Right cardiac atrium (tissue), 5 donors: Measurements from ENCODE around the gene SHROOM3. TPM values are rescaled to one million over a fixed set of nuclear protein-coding genes. Genes with fewer than 3 reads are reported as not detected.

ENCODE experiments used
- ATAC-seq, 2 donors: fragments of 200-7000 bp; cut with Tn5 transposase; one replicate each; pipeline versions ENCODE4 v1.8.0 to v1.9.1; 2020; ENCODE audit warnings: moderate library complexity in 2 of 2, mild to moderate bottlenecking in 1 of 2
- DNase-seq, 3 donors: peaks; one replicate each; pipeline ENCODE4 v3.0.0-alpha.2; 2020
- H3K27ac ChIP-seq: one replicate; pipeline ENCODE4 v1.5.1; 2013; ENCODE audit warnings: mild to moderate bottlenecking, low read length, control low read depth, moderate library complexity
- H3K27me3 ChIP-seq: one replicate; pipeline ENCODE4 v1.6.1; 2013; ENCODE audit not compliant: control insufficient read depth, insufficient read depth
- H3K4me1 ChIP-seq: one replicate; pipeline ENCODE4 v1.6.1; 2013; ENCODE audit warnings: low read length; ENCODE audit not compliant: control insufficient read depth, insufficient read depth
- H3K4me3 ChIP-seq: one replicate; pipeline ENCODE4 v1.5.1; 2013; ENCODE audit warnings: low read length, control low read depth
- H3K9me3 ChIP-seq: one replicate; pipeline ENCODE4 v1.6.1; 2013; ENCODE audit warnings: low read length; ENCODE audit not compliant: control insufficient read depth
- WGBS: extraction: QIAGEN DNeasy Blood & Tissue Kit; methylation state at CpG from one replicate; pipeline ENCODE4 v1.1.7; 2013; 5-methylcytosine and 5-hydroxymethylcytosine counted together
- intact Hi-C, 4 donors: fragments of 100-400 bp; cut with DNase I; formaldehyde crosslinking; loops; one replicate each; pipeline versions ENCODE4 v1.11.0 to v1.14.0; 2022 to 2023
- polyA plus RNA-seq: library from polyadenylated mRNA; stranded (reverse); fragments of 200-250 nt; gene quantifications from one replicate; pipeline ENCODE4 v1.2.3, GENCODE V29; 2013
- total RNA-seq, 4 donors: library from RNA; stranded (reverse); fragmentation: NEBNext Ultra II Directional; extraction: Animal tissue kit (Norgen Biotek cat#: 25700); gene quantifications; one replicate each; pipeline ENCODE4 v1.2.1, GENCODE V29; 2021
- donor health status: healthy with polysubstance abuse.
- donor health status: DM: no; HTN: yes; CAD: no.
- donor health status: DM: no; HTN: no; CAD: no.
- donor health status: DM: no; HTN: yes; CAD: no; lungs with severe emphysema.
- donor health status: DM: yes; HTN: yes; CAD: no.

SHROOM3 gene
- total and polyA plus RNA-seq, 5 donors = 4.6 to 11.8 (median 10.9) TPM

DNA sequence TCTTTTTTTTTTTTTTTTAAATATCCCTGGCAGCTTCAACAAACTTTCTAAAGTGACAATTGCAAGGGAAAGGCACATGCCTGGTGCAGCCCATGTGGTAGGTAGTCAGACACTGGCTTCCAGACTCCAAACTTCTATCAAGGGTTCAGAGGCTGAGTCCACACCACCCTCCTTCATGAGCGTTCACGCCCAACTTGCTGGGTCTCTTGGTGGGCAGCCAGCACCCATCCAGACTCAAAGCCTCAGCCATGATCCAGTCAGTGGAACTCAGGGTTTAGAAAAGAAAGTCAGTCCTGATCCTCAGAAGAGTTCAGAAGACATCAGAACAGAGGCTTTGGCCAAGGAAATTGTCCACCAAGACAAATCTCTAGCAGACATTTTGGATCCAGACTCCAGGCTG is 321.4 kb downstream of the SHROOM3 start:
- no peaks in the 10 kb centered on the region for H3K27me3 ChIP-seq
- intact Hi-C loops = loop anchor here (5.0 to 10.0 kb wide), 4 partner anchors 62 to 322 kb away; partner anchors contain the start of gene SHROOM3 (in 1 of the 4)
- ATAC-seq = no peak
- H3K27ac ChIP-seq = no peak overlapping the region
- H3K9me3 ChIP-seq = no peaks in the 10 kb centered on the region
- WGBS = 51% methylated on average over 2 of the region's 2 CpGs
- peak in 2 of 3 donors; percentile 50 to 59 for DNase-seq
- H3K4me1 ChIP-seq = no peaks in the 10 kb centered on the region
- H3K4me3 ChIP-seq = no peak overlapping the region

DNA sequence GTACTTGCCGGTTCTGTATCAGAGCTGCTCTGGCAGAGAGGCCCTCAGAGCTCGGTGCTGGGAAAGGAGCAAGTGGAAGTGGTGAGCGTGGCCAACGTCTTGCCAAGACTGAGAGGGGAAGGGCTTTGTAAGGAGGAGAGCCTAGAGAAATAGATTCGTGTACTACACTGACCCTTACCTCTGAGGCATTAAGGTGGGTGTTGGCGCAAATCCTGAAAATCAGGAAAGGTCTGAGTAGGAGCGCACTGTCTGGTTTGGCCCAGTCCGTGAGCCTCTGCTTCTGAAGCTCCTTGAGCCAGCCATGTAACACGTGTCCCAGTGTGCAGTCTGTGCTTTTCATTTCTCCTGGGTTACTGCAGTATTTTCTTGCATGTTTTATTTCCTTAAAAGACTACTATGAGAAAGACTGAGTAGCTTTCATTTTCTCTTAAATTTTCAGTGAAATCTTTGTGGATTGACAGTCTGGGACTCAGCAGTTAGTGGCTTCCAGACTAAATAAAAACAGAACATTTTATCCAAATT is 322.4 kb downstream of the SHROOM3 start:
- Histone ChIP-seq H3K4me3 (no peak overlapping the region), H3K9me3 (no peaks in the 10 kb centered on the region), H3K27me3 (no peaks in the 10 kb centered on the region), H3K27ac (no peak overlapping the region), H3K4me1 (no peaks in the 10 kb centered on the region)
- intact Hi-C loops = loop anchor here (5.0 to 10.0 kb wide), 4 partner anchors 63 to 323 kb away; partner anchors contain the start of gene SHROOM3 (in 1 of the 4)
- 77% methylated on average over 9 of the region's 9 CpGs for WGBS
- peak in 1 of 2 donors; percentile 18 for ATAC-seq
- no peak for DNase-seq

DNA sequence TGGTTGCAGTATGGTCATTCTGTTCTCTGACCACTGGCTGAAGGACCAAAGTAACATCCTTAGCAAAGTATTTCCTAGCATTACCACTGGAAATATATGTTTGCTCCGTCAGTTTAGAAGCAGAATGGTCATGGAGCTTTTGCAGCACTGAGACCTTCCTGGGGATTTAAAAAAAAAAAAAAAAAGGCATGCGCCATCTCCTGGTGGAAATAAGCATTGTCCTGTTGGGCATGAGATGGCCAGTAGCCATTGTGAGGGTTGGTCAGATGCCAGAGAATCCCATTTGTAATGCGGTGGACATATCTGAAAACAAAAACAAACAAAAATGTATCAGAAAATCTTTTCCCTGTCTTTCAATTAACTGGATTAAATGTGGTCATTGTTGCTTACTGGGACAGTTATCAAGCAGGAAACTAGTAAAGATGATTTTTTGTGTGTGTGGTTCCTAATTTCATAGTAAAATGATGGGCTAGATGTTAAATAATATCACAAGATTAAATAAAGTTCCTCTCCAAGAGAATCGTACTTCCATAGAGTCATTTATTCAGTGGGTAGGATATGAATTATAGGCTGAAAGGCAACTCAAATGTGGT is 323.4 kb downstream of the SHROOM3 start:
- Histone ChIP-seq H3K27ac (no peak overlapping the region), H3K27me3 (no peaks in the 10 kb centered on the region), H3K4me3 (no peak overlapping the region), H3K9me3 (no peaks in the 10 kb centered on the region), H3K4me1 (no peaks in the 10 kb centered on the region)
- 21% methylated on average over 4 of the region's 4 CpGs for WGBS
- ATAC-seq = peak; percentile 50 to 63
- intact Hi-C loops = loop anchor here (5.0 to 10.0 kb wide), 4 partner anchors 64 to 324 kb away; partner anchors contain the start of gene SHROOM3 (in 1 of the 4)
- peak in 1 of 3 donors; percentile 30 for DNase-seq

DNA sequence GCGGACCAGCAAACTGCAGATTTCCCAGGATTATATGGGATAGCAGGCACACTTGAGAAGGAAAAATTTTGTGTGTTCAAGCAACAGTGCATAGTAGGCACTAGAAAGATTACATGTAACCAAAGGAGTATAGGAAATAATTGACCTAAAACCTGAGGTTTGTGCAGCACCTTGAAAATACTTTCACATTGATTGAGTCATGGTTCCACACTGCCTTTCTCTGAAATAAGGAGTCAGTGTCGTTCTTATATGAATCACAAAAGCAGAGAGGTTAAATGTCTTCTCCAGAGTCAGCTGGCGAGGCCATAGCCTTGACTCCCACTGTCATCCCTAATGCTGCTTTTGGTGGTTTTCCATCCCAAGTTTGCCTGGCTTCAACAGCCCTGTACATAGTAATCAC is 324.0 kb downstream of the SHROOM3 start:
- ATAC-seq (no peak), DNase-seq (no peak)
- Histone ChIP-seq H3K27ac (no peak overlapping the region), H3K9me3 (no peaks in the 10 kb centered on the region), H3K4me1 (no peaks in the 10 kb centered on the region), H3K4me3 (no peak overlapping the region), H3K27me3 (no peaks in the 10 kb centered on the region)
- intact Hi-C loops = loop anchor here (5.0 to 10.0 kb wide), 4 partner anchors 64 to 324 kb away; partner anchors contain the start of gene SHROOM3 (in 1 of the 4)
- 84% methylated on average over 3 of the region's 3 CpGs for WGBS

DNA sequence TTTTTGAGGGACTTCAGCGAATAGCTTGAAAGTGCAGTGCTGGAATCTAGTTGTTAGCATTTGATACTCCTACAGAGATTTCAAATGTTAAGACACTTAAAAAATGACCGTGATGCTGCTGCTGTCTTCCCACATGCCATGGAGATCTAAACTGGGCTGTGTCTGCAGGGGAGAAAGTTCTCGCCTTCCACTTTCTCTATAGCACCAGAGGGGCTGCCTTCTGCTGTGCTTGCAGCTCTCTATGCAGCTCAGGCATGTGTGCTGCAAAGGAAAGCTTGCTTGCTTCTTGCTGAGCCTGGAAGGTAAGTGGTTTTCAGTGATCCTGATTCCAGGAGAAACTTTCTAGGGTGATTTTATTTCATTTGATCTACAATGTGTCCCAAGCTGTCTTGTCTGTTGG is 325.2 kb downstream of the SHROOM3 start:
- Histone ChIP-seq H3K4me3 (no peak overlapping the region), H3K27me3 (no peaks in the 10 kb centered on the region), H3K27ac (no peak overlapping the region), H3K4me1 (no peaks in the 10 kb centered on the region), H3K9me3 (no peaks in the 10 kb centered on the region)
- no peak for DNase-seq
- ATAC-seq = no peak
- WGBS = 89% methylated on average over 3 of the region's 3 CpGs
- intact Hi-C loops = no loop called here

DNA sequence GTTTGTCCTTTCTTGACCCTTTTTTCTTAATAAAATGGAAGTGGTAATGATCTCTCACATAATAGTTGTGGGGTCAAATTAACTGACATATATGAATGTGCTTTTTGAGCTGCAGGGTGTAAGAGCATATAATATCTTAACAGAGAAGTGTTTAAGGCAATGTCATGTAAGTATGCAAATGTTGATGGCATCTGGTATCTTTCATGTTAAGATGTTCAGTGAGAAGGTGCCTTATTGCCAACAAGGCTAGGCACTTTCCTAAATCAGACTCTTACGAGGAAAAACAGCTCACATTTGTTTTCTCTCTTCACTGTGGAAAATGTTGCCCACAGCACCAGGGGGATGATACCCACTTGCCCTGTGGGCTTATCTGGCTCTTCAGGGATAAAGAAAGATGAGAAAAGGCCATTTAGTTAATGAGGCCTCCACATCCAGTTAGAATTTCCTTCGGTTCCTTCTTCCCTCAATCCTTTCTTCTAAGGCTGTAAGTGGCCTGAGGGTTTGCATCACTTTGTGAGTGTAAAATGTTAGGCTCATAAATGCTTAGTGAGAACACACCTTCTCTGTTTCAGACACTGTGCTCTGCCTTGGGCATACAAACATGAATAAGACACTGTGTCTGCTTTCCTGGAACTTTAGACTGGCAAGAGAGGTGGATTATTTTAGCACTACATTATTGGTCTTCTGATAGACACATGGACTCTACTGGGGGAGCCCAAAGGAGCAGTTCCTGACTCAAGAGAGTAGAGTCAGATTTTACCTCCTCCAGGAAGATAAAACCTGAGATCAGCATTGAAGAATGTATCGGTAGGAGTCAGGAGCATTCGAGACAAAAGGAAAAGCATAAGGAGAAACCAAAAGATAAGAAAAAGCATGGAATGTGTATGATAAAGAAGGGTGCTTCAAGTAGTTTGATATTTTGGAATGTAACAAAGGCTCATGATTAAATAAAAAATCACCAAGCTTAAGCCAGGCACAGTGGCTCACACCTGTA is 327.4 kb downstream of the SHROOM3 start:
- H3K27ac ChIP-seq = no peak overlapping the region
- H3K27me3 ChIP-seq = no peaks in the 10 kb centered on the region
- H3K9me3 ChIP-seq = no peaks in the 10 kb centered on the region
- no peaks in the 10 kb centered on the region for H3K4me1 ChIP-seq
- 90% methylated on average over 4 of the region's 4 CpGs for WGBS
- ATAC-seq (no peak), DNase-seq (no peak)
- intact Hi-C loops = no loop called here
- no peak overlapping the region for H3K4me3 ChIP-seq

DNA sequence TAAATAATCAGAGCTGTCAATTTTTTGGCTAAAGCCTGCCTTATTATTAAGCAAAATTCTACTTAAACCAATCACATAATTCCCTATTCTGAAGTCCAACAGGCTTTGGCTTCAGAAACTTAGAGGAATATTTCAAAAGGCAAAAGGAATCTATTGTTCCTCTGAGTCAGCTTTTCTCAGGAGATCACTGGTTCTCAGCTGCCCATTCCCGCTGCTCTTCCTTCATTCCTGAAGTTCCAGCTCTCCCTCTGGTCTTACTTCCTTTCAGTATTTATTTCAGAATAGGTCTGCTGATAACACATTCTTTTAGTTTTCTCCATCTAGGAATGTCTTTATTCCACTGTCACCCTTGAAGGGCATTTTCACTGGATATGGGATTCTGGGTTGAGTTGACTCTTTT is 329.2 kb downstream of the SHROOM3 start:
- DNase-seq (no peak), ATAC-seq (no peak)
- Histone ChIP-seq H3K4me1 (no peaks in the 10 kb centered on the region), H3K9me3 (no peaks in the 10 kb centered on the region), H3K27me3 (no peaks in the 10 kb centered on the region), H3K27ac (no peak overlapping the region), H3K4me3 (no peak overlapping the region)
- 37% methylated on average over 1 of the region's 1 CpG for WGBS
- intact Hi-C loops = no loop called here

DNA sequence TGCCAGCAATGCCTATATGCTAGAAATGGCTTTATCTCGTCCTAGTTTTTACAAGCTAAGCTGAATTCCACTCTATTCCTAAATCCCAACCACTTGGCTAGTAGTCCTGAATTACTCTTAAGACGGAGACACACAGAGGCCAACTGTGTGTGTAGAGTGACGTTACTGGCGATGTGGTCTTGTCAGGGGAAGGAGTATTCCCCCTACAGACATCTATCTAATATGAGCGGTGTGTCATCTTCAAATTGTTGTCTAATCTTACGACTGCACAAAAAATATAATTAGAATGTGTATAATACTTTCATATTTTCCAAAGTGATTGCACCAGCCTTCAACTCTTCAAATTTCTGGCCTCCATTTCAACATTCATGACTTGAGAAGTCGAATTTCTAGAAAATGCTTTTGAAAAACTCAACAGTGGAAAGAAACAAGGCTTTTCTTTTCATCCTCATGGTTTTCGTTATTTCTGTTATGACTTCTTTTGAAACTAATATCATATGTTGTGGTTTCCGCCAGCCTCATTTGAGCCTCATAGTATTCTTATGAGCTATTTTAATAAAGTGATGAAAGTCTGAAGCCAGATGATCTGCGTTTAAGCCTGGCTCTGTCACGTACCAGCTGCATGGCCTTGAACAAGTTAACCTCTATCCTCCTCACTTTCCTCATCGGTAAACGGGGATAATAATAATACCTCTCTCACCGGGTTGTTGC is 330.6 kb downstream of the SHROOM3 start:
- Histone ChIP-seq H3K4me3 (no peak overlapping the region), H3K9me3 (no peaks in the 10 kb centered on the region), H3K4me1 (no peaks in the 10 kb centered on the region), H3K27ac (no peak overlapping the region), H3K27me3 (no peaks in the 10 kb centered on the region)
- ATAC-seq (no peak), DNase-seq (no peak)
- WGBS = 84% methylated on average over 14 of the region's 14 CpGs
- intact Hi-C loops = no loop called here

DNA sequence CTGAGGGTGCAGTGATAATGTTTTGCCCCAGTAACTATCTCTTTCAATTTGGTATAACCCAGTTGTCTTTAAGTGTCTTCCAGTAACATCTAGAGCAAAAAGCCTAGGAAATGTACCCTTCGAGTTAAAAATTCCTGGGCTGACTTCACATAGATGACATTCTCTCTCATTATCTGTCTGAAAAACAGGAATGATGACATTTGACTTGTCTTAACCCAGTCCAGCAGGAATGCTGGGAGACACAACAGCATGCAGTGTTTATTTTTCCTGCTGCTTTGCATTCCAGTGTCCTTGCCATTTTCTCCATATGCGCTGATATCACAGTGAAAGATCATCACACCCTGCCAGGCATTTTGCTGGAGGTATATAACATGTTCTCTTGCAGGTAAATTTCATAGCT is 333.0 kb downstream of the SHROOM3 start:
- no peak for DNase-seq
- 48% methylated on average over 2 of the region's 2 CpGs for WGBS
- H3K4me1 ChIP-seq = no peaks in the 10 kb centered on the region
- H3K27ac ChIP-seq = no peak overlapping the region
- no peak for ATAC-seq
- H3K4me3 ChIP-seq = no peak overlapping the region
- intact Hi-C loops = no loop called here
- H3K9me3 ChIP-seq = no peaks in the 10 kb centered on the region
- no peaks in the 10 kb centered on the region for H3K27me3 ChIP-seq

DNA sequence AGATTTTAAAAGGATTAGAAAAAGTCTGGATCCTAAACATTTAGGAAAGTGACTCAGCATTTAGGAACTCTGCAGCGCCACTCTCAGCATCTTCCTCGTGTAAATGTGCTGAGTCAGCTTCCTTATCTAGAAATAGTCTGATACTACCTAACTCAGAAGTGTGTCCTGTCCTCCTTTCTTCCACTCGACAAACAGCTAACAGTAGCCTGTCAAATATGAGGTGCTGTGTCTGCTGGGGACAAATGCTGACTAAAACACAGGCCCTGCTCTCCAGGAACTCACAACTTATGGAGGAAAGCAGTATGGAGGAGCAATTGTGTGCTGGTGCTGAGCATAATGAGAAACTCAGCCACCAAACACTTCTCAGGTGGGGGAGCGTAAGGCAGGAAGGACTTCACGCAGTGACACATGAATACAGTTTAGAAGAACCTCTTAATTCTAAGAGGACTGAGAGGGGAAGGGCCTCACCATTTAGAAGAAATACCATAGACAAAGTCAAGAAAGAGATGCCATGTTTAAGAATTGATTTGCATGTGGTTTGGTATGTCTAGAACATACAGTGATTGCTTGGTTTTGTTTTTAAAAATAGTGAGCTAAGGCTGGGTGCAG is 337.6 kb downstream of the SHROOM3 start:
- WGBS = 59% methylated on average over 5 of the region's 5 CpGs
- intact Hi-C loops = no loop called here

More for the DNA sequence above, 337.6 kb downstream of the SHROOM3 start:
- H3K27me3 ChIP-seq = no peaks in the 10 kb centered on the region
- H3K4me1 ChIP-seq = no peaks in the 10 kb centered on the region
- no peak overlapping the region for H3K27ac ChIP-seq
- ATAC-seq = no peak
- no peaks in the 10 kb centered on the region for H3K9me3 ChIP-seq
- no peak overlapping the region for H3K4me3 ChIP-seq
- no peak for DNase-seq
